IMR-90 (cell line): Measurements from ENCODE around the gene DPYSL3. TPM values are rescaled to one million over a fixed set of nuclear protein-coding genes. Genes with fewer than 3 reads are reported as not detected.

ENCODE experiments used
- ATAC-seq: fragments of 200-7000 bp; cut with Tn5 transposase; 2 replicates; pipeline ENCODE4 v1.9.1; 2020; ENCODE audit warnings: low read depth, mild to moderate bottlenecking, moderate library complexity
- BruUV-seq: library from RNA; stranded (reverse); fragments of 400-500 nt; replicated peaks from 2 replicates; lab custom pipeline; 2021; lab: Mats Ljungman, UMichigan
- CTCF ChIA-PET: fragments of 300-600 bp; formaldehyde crosslinking; extraction: SDS; loops from one replicate; lab custom pipeline; 2021; ENCODE audit warnings: antibody characterized with exemption; lab: Yijun Ruan, JAX
- POLR2A ChIA-PET: fragments of 300-600 bp; sonication (Branson Sonifier 250); formaldehyde crosslinking; loops from one replicate; lab custom pipeline; 2022; ENCODE audit warnings: antibody characterized with exemption; ENCODE audit not compliant: unreplicated experiment; lab: Charles Lee
- DNase-seq: peaks from one replicate; pipeline ENCODE4 v3.0.0; 2013
- H2AFZ ChIP-seq: replicated peaks from 2 replicates; pipeline ENCODE3; 2013; ENCODE audit warnings: low read length, mild to moderate bottlenecking; ENCODE audit not compliant: poor library complexity
- H2AK5ac ChIP-seq: 2 replicates; pipeline ENCODE4 v1.6.1; 2013; ENCODE audit warnings: low read depth, low read length, inconsistent platforms
- H2AK9ac ChIP-seq: replicated peaks from 2 replicates; pipeline ENCODE3; 2013; ENCODE audit warnings: mild to moderate bottlenecking, low read depth, low read length, moderate library complexity; ENCODE audit not compliant: poor library complexity
- H2BK120ac ChIP-seq: 2 replicates; pipeline ENCODE4 v1.6.1; 2013; ENCODE audit warnings: low read depth, low read length, inconsistent platforms
- H2BK15ac ChIP-seq: 3 replicates; pipeline ENCODE4 v1.6.1; 2013; ENCODE audit warnings: low read depth, low read length, inconsistent platforms
- H2BK20ac ChIP-seq: 2 replicates; pipeline ENCODE4 v1.6.1; 2013; ENCODE audit warnings: low read depth, mild to moderate bottlenecking, inconsistent platforms, low read length, moderate library complexity
- H2BK5ac ChIP-seq: 2 replicates; pipeline ENCODE4 v1.6.1; 2013; ENCODE audit warnings: mild to moderate bottlenecking, low read depth, low read length, inconsistent platforms; ENCODE audit not compliant: poor library complexity, severe bottlenecking
- H3K14ac ChIP-seq: replicated peaks from 2 replicates; pipeline ENCODE4 v1.6.1; 2013; ENCODE audit warnings: low read depth, low read length, inconsistent platforms
- H3K18ac ChIP-seq: 2 replicates; pipeline ENCODE4 v1.6.1; 2013; ENCODE audit warnings: low read depth, low read length, control low read depth
- H3K23ac ChIP-seq: 2 replicates; pipeline ENCODE4 v1.6.1; 2013; ENCODE audit warnings: low read depth, low read length, inconsistent platforms
- H3K27ac ChIP-seq: 2 replicates; pipeline ENCODE4 v1.5.1; 2013; ENCODE audit warnings: mild to moderate bottlenecking, control low read depth, low read length; ENCODE audit not compliant: insufficient read depth
- H3K27me3 ChIP-seq: 2 replicates; pipeline ENCODE4 v1.6.1; 2013; ENCODE audit warnings: low read length; ENCODE audit not compliant: control insufficient read depth, insufficient read depth
- H3K36me3 ChIP-seq: 2 replicates; pipeline ENCODE4 v1.6.1; 2013; ENCODE audit warnings: low read length, mixed read lengths; ENCODE audit not compliant: control insufficient read depth, insufficient read depth
- H3K4ac ChIP-seq: 2 replicates; pipeline ENCODE4 v1.6.1; 2013; ENCODE audit warnings: low read depth, low read length, inconsistent platforms
- H3K4me1 ChIP-seq: 2 replicates; pipeline ENCODE4 v1.6.1; 2013; ENCODE audit warnings: low read length, mixed read lengths; ENCODE audit not compliant: control insufficient read depth, insufficient read depth
- H3K4me2 ChIP-seq: 2 replicates; pipeline ENCODE4 v1.6.1; 2013; ENCODE audit warnings: low read depth, mild to moderate bottlenecking, control low read depth, low read length, moderate library complexity
- H3K4me3 ChIP-seq: 2 replicates; pipeline ENCODE4 v1.5.1; 2013; ENCODE audit warnings: low read depth, mild to moderate bottlenecking, control low read depth, low read length, moderate library complexity; ENCODE audit not compliant: insufficient read depth
- H3K56ac ChIP-seq: 2 replicates; pipeline ENCODE4 v1.6.1; 2013; ENCODE audit warnings: low read length, inconsistent platforms; ENCODE audit not compliant: insufficient read depth; ENCODE audit errors: extremely low read depth
- H3K79me1 ChIP-seq, 2 experiments: 2 replicates each; pipeline ENCODE4 v1.6.1; 2013; ENCODE audit warnings: low read length in 2 of 2, inconsistent platforms in 1 of 2, low read depth in 1 of 2
- H3K9ac ChIP-seq: 2 replicates; pipeline ENCODE4 v1.6.1; 2013; ENCODE audit warnings: low read depth, low read length, control low read depth
- H3K9me1 ChIP-seq: 2 replicates; pipeline ENCODE4 v1.6.1; 2013; ENCODE audit warnings: low read length, inconsistent platforms; ENCODE audit not compliant: insufficient read depth
- H3K9me3 ChIP-seq: 2 replicates; pipeline ENCODE4 v1.6.1; 2013; ENCODE audit warnings: low read length; ENCODE audit not compliant: control insufficient read depth, insufficient read depth
- H4K20me1 ChIP-seq: 2 replicates; pipeline ENCODE4 v1.6.1; 2013; ENCODE audit warnings: low read length, inconsistent platforms; ENCODE audit not compliant: insufficient read depth
- H4K5ac ChIP-seq: 2 replicates; pipeline ENCODE4 v1.6.1; 2013; ENCODE audit warnings: mild to moderate bottlenecking, low read depth, low read length, control low read depth
- H4K8ac ChIP-seq, 2 experiments: 2 replicates each; pipeline ENCODE4 v1.6.1; 2013; ENCODE audit warnings: low read depth in 2 of 2, low read length in 2 of 2, control low read depth in 1 of 2, inconsistent platforms in 1 of 2
- H4K91ac ChIP-seq: 2 replicates; pipeline ENCODE4 v1.6.1; 2013; ENCODE audit warnings: low read depth, low read length, inconsistent platforms; ENCODE audit not compliant: insufficient read depth
- BHLHE40 ChIP-seq: fragments of 150-350 bp; IDR thresholded peaks from 2 replicates; pipeline ENCODE4 v1.6.1; 2016; ENCODE audit warnings: mild to moderate bottlenecking, low read depth, low read length
- CEBPB ChIP-seq: IDR thresholded peaks from 2 replicates; pipeline ENCODE4 v1.6.1; 2012; ENCODE audit warnings: low read depth, low read length, improper control_type of control experiment
- CHD1 ChIP-seq: IDR thresholded peaks from 2 replicates; pipeline ENCODE4 v1.6.1; 2012; ENCODE audit warnings: low read depth, low read length, improper control_type of control experiment
- CTCF ChIP-seq: conservative IDR thresholded peaks from 2 replicates; pipeline ENCODE4 v1.5.1; 2012; ENCODE audit warnings: mild to moderate bottlenecking, low read depth, low read length, improper control_type of control experiment
- FOS ChIP-seq: fragments of 150-350 bp; IDR thresholded peaks from 2 replicates; pipeline ENCODE4 v1.6.1; 2016; ENCODE audit warnings: low read depth, low read length
- MAFK ChIP-seq: IDR thresholded peaks from 2 replicates; pipeline ENCODE4 v1.6.1; 2012; ENCODE audit warnings: low read depth, low read length, improper control_type of control experiment
- MAZ ChIP-seq: IDR thresholded peaks from 2 replicates; pipeline ENCODE4 v1.6.1; 2012; ENCODE audit warnings: low read depth, mild to moderate bottlenecking, low read length, improper control_type of control experiment, moderate library complexity, borderline replicate concordance
- MXI1 ChIP-seq: IDR thresholded peaks from 2 replicates; pipeline ENCODE4 v1.6.1; 2012; ENCODE audit warnings: low read depth, mild to moderate bottlenecking, low read length, moderate library complexity, borderline replicate concordance
- NFE2L2 ChIP-seq: fragments of 150-350 bp; IDR thresholded peaks from 2 replicates; pipeline ENCODE4 v1.6.1; 2016; ENCODE audit warnings: low read depth, mild to moderate bottlenecking, low read length
- RAD21 ChIP-seq: IDR thresholded peaks from 2 replicates; pipeline ENCODE4 v1.6.1; 2012; ENCODE audit warnings: low read length, improper control_type of control experiment
- RFX5 ChIP-seq: IDR thresholded peaks from 2 replicates; pipeline ENCODE4 v1.8.0; 2012; ENCODE audit warnings: low read depth, mild to moderate bottlenecking, low read length, moderate library complexity
- SMC3 ChIP-seq: fragments of 150-350 bp; IDR thresholded peaks from 2 replicates; pipeline ENCODE4 v1.6.1; 2016; ENCODE audit warnings: low read depth, mild to moderate bottlenecking, antibody characterized with exemption, low read length, moderate library complexity
- USF2 ChIP-seq: fragments of 150-350 bp; IDR thresholded peaks from 2 replicates; pipeline ENCODE4 v1.6.1; 2017; ENCODE audit warnings: mild to moderate bottlenecking, antibody characterized with exemption, low read length, low read depth
- WGBS, 2 experiments: methylation state at CpG; one replicate each; pipeline versions ENCODE4 v1.1.5 to v1.1.7; 2013; ENCODE audit warnings: missing lambda C conversion rate in 2 of 2; ENCODE audit not compliant: insufficient read length in 1 of 2; ENCODE audit errors: extremely low coverage in 2 of 2; 5-methylcytosine and 5-hydroxymethylcytosine counted together
- dilution Hi-C: fragments of 300-500 bp; cut with HindIII; formaldehyde crosslinking; loops from one replicate; pipeline ENCODE4 v1.14.3; 2018; ENCODE audit warnings: low sequenced_read_pairs; ENCODE audit not compliant: unreplicated experiment
- in situ Hi-C: fragments of 300-500 bp; cut with MboI; formaldehyde crosslinking; loops from 3 replicates; pipeline ENCODE4 v1.14.3; 2019; ENCODE audit warnings: low sequenced_read_pairs, inconsistent platforms, mixed read lengths
- intact Hi-C: fragments of 100-400 bp; cut with micrococcal nuclease; formaldehyde crosslinking; loops from 2 replicates; pipeline ENCODE4 v1.10.0; 2022
- polyA plus RNA-seq, 3 experiments: library from polyadenylated mRNA; depleted of rRNA; stranded (reverse); fragments of >200 nt; gene quantifications; 2 replicates each; pipeline ENCODE4 v1.2.3, GENCODE V29; 2012; ENCODE audit warnings: low replicate concordance in 1 of 3
- total RNA-seq: library from RNA; depleted of rRNA; stranded (reverse); fragments of >200 nt; gene quantifications from 2 replicates; pipeline ENCODE4 v1.2.3, GENCODE V29; 2012

Gene DPYSL3
- total and polyA plus RNA-seq, 2 of the 4 experiments (the other 2 are of a cell fraction): 50.2 to 60.9 TPM

GRCh38 chr5:147555176-147555575 lies 45.3 kb upstream of the DPYSL3 start:
- Histone ChIP-seq H4K5ac (no peak overlapping the region), H3K27me3 (no peaks in the 10 kb centered on the region), H3K14ac (no peak overlapping the region), H3K4me2 (no peak overlapping the region), H2BK20ac (0 out of 2 replicates have a peak overlapping the region, but pooled peaks have one; percentile 3), H3K27ac (no peak overlapping the region), H4K91ac (no peak overlapping the region), H3K79me1 (no peaks in the 10 kb centered on the region), H2AK5ac (no peak overlapping the region), H3K18ac (no peak overlapping the region), H2AFZ (no peak overlapping the region), H3K4me1 (peaks cover 2% of the 10 kb centered on the region), H3K56ac (no peak overlapping the region), H2BK5ac (no peak overlapping the region), H3K36me3 (no peaks in the 10 kb centered on the region), H3K9ac (no peak overlapping the region), H3K4me3 (no peak overlapping the region), H2AK9ac (no peak overlapping the region), H2BK15ac (no peak overlapping the region), H3K9me1 (peaks cover 4% of the 10 kb centered on the region; the same call in 1 of the 2 replicates), H4K8ac (no peak overlapping the region), H3K23ac (no peak overlapping the region), H3K4ac (no peak overlapping the region), H4K20me1 (no peaks in the 10 kb centered on the region), H2BK120ac (no peak overlapping the region), H3K9me3 (no peaks in the 10 kb centered on the region)
- intact Hi-C loops: loop anchor here (5.0 kb wide), 1 partner anchor 153 kb away; no protein-coding TSS in a partner anchor
- POLR2A ChIA-PET: interaction anchor here (0.5 to 0.6 kb wide), 2 partner anchors 19 to 191 kb away, joined by 3 to 7 read pairs; no protein-coding TSS in a partner anchor
- WGBS, 2 experiments: 71% methylated on average over 1 of the region's 7 CpGs; no CpG with 5 or more reads in 1 of the 2 experiments
- DNase-seq: no peak
- TF ChIP-seq NFE2L2 (no peak), CEBPB (no peak), RFX5 (no peak), CHD1 (no peak), MXI1 (no peak), MAZ (no peak), USF2 (no peak), MAFK (no peak), RAD21 (no peak), CTCF (no peak), FOS (no peak), BHLHE40 (no peak), SMC3 (no peak)
- CTCF ChIA-PET: interaction anchor here (0.6 to 1.3 kb wide), 3 partner anchors 20 to 174 kb away, joined by 4 to 6 read pairs (median 5); no protein-coding TSS in a partner anchor
- in situ Hi-C loops: no loop called here
- dilution Hi-C loops: no loop called here
- no TSS peak for BruUV-seq
- ATAC-seq: no peak
